ENCODE data around the gene SMC3.
"Not testable (repeated sequence)": the region's sequence is repeated elsewhere in the genome, so short reads cannot be mapped to it uniquely, and the experiment has no call there.

SMC3 gene

DNA sequence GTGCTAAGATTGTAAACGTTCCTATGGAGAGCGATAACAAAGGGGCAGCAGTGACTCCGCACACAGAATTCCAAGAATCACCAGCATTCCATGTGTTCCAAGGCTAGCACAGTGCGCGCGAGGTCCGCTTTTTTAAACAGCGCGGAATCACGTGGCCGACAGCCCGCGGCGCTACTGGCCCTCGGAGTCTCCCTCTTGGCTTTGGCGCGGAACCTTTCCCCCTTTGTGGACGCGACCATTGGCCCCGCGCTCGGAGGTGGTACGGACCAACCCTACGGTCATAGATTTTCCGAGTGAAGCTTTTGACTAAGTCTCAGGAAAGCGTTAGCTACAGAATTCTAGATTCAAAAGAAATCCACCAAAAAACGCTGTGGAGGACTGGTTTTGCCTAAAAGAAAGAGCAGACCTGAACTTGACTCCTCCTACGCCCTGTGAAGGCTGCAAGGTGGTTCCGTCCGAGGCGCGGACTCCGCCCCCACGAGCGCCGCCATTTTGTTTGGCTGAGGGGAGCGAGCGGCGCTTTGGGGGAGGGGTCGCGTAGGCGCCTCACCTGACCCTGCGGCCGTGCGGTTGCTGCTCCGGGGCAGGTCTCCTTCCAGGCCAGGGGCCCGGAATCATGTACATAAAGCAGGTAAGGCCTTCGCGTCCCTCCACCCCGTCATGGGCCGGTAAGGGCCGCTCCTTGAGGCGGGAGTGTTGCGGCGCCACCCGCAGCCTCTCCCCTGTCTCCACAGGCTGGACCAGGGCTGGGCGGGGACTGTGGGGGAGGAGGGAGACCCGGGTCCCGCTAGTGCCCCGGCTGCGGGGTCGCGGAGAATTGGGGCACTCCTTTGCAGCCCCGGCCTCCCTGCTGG, at the start of gene SMC3:
Gene SMC3 (plus strand): TSS at position 495 of the 854 bp plus-strand sequence. CDS start 122 bp downstream, at position 617.
- peak; percentile 96 for DNase-seq

DNA sequence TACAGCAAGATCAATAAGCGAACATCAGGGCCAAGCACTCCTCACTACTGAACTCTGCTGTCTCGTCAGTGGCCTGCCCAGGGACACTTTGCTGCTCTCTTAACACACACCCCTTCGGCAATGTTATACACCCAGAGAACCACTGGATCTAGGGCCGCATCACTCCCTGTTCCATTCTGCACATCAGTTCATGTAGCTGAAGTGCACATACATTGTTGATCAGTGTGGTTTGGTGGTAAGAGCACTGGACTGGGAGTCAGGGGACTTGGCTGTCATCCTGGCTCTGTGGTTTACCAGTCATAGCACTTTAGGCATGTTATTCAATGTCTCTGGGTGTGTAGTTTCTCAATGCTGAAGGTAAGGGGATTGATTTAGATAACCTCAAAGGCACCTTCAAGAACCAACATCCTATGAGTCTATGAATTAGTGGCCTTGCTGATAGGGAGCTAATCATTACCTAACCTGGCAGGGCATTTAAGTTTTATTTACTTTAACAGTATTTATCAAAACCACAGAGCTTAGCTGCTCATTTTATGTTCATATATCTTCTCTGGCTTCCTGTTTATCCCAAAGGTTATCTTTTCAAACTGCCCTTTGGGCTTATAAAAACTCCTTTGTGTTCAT, 45.0 kb upstream of the SMC3 start:
- no peak for DNase-seq

DNA sequence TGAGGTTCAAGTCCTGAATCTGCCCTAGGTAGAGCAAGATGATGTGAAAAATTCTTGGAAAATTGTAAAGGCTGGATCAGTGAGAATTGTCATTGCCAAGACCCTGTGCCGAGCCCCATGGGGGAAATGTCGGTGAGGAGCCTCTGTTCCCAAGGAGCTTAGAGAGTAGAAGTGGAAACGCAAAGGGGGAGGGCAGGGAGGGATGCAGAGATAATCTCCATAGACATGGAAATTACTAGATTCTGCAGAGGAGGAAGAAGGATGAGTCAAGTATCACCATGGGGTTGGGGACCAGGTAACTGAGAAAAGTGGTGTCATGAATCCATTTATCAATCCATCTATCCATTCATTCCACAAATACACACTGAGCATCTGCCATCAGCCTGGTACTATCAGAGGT, 43.8 kb upstream of the SMC3 start:
- DNase-seq, result no peak

DNA sequence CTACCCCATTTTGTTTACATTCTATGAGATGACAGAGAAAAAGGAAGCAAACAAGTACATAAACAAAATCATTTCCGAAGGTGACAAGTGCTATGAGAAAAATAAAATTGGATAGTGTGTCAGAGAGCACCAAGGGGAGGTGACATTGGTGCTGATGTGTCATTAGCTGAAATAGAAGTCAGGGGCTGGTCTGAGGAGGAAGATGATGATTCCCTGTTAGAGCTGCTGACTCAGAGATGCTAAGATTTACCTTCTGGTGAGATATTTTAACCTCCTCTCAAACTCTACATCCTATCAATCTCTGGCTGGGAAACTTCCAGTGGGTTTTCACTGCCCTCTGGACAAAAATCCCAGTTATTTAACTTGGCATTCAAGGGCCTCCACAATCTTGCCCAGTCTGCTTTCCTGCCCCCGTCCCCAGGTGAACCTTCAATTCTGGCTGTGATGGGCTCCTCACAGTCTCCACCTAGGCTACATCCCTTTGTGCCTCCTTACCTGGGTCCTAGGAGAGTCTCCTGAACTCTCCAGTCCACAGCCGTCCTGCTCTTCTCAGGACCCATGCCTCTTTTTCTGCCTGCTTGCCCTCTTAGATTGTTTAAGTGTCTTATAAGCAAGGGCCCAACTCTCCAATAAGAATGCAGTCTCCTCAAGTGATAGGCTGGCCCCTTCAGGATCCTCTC, 43.2 kb upstream of the SMC3 start:
- DNase-seq, result no peak

DNA sequence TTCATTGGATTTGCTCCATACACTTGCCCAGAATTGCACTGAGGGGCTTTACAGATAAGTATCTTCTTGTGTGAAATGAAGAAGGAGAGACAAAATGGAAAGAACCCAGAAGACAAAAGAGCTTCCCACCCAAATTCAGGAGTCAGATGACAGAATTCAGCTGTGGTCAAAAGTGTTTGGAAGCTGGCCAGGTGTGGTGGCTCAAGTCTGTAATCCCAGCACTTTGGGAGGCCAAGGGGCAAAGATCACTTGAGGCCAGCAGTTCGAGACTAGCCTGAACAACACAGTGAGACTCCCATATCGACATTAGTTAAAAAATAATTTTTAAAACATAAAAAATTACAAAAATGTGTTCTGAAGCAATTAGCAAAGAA, 42.6 kb upstream of the SMC3 start:
- DNase-seq, result no peak

DNA sequence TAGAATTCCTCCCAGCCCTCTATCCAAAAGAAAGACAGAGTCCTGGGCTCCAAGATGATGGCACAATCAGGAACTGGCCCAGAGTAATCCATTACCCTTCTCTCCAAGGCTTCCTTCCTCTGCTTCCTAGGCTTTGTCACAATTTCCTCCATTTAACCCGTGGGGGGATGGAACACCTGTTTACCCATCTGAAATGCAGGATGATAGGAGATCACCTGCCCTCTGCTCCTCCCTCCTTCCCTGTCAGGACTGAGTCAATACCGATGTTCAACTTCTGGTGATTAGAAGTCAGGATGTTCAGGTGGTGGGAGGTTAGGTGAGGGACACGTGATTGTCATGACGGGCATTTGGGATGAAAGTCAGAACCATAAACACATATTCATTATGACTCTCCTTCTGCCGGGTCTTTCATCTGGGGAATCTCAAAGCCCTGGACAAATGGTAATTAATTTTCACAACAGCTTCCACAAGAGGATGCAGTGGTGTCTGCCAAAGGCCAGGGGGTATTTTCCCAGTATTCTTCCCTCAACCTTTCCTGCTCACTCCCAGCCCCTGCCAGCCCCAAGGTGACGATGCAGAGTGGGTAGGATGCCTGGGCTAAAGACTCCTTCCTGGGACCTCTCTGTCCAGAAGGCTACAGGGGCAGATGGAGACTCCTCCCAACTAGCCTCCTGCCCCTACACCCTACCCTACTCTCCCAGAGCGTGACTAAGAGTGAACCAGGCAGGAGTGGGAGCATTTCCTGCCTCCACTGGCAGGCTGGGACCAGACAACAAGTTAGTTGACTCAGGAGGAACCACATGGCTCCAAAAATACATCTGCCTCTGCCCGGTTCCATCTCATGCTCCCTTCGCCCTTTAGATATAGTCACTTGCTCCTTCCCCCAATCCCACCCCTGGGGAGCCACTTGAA, 41.9 kb upstream of the SMC3 start:
- DNase-seq, result no peak

DNA sequence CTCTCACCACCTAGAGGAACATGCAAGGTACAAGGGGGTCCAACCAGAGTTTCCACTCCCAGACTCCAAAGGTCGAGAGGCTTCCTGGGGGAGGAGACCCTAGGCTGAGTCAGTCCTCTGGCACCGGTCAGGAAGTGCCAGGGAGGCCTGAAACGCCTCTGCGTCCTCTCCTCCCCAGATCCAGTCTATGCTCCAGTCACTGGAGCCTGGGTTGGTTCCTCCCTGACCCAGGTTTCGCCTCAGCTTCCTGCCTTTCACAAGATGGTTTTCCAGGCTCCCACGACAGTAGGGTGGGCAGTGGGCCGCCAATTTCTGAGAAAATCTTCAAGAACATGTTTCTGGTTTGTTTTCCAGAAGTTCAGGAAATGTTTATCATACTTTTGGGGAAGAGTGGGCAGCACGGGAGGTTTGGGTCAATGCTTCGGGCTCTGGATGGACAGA, 39.7 kb upstream of the SMC3 start:
- no peak for DNase-seq

DNA sequence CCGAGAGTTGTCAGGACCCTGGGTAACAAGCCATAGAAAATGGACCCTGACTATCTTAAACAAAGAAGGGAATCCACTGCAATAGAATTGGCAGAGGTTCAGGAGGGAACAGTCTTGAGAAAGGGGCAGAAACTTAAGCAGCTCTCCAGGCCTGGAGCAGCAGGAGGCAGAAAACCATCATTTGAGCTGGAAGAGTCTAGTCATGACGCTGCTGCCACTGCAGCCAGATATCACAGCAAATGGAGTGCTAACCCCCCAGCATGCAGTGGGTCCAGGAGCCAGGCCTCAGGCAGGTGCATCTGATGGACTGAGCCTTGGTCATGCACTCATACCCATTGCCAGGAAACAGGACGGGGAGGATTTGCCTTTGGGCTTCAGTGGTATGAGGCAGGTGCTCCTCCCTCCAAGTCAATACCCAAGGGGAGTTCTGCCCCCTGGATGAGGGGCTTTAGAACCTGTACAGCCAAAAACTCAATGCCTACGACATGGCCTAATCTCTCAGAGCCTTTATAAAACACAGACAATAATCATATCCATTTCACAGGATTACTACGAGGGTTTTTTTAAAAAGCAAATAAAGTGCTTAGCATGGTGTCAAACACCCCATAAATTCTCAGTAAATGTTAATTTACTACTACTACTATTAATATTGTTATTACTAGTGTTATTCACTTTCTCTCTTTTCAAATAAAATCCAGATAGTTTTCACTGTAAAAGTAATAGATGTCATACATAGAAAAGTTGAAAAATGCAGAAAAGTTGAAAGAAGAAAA, 39.1 kb upstream of the SMC3 start:
- no peak for DNase-seq

DNA sequence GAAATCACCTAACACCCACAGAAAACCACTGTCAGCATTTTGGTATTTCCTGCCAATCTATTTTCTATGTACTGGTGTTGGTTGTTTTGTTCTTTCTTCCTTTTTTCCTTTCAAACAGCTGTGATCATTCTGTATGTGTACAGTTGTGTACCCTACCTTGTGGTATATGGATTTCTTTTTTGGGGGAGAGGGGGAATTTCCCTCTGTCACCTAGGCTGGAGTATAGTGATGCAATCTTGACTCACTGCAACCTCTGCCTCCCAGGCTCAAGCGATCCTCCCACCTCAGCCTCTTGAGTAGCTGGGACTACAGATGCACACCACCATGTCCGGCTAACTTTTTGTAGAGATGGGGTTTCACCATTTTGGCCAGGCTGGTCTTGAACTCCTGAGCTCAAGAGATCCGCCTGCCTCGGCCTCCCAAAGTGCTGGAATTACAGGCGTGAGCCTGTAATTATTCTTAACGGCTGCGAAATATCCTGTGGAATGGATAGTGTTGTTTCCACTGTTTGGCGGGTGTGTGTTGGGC, 38.4 kb upstream of the SMC3 start:
- not testable (repeated sequence) for DNase-seq

DNA sequence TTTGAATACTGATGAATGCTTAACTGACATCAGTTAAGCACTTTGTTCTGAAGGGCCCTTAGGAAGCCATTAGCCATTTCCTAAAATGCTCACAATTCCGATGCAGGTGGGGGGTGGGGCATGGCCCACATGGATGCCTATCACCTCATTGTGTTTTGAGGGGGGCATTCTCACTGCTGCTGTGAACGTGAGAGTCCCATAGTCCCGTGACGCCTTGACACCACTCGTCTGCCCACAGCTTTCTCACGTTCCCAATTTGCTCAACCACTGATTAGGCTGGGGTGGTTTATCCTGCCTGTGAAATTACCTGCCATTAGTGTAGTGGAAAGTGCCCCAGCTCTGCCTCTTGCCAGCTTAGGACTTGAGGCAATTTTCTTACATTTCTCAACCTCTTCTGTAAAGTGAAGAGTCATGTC, 37.9 kb upstream of the SMC3 start:
- DNase-seq, result no peak

DNA sequence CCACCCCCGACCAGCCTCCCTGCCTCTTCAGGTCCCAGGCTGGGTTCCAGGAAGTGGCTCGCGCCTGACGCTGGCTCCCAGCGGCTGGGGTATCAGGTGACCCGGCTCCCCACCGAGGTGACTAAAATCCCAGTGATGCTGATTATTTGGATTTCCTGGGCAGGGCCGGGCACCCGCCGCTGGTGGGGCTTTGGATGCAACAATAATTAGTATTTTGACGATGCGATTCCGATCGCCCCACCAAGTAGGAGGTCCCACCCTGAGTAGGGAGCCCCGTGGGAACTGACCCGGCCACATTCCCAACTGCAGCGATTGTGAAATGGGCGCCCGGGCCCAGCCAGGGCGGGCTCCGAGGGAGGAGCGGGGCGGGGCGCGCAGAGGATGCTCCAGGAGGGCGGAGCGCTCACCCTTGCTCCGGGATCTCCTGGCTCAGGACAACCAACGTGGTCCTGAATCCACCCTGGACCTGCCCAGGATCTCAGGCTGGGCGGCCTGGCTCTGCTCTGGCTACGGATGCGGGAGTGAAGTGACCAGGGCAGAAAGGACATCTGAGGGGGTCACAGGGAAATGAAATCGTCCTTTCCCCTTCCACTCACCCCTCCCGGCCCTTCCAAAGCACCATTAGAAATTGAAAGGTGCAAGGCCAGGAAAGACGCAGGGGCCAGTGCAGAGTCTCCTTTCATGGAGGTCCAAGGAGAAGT, 37.2 kb upstream of the SMC3 start:
- no peak for DNase-seq

DNA sequence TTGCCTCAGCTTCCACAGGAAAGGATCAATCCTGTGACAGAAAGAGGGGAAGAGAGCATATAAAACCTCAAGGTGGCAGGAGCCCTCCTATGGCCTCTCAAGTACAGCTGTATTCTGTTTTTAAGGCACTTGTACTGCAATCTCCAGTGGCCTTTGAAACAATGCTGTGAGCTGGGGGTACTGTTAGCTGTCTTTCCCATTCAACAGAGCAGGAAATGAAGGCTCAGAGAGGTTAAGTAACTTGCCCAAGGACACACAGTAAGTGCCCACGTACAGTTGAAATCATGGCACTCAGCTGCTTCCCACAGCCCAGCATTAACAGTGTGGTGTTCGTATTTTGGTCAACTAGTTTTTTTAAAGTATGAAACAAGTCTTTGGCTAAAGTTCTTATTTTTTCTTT, 35.8 kb upstream of the SMC3 start:
- DNase-seq, result no peak

DNA sequence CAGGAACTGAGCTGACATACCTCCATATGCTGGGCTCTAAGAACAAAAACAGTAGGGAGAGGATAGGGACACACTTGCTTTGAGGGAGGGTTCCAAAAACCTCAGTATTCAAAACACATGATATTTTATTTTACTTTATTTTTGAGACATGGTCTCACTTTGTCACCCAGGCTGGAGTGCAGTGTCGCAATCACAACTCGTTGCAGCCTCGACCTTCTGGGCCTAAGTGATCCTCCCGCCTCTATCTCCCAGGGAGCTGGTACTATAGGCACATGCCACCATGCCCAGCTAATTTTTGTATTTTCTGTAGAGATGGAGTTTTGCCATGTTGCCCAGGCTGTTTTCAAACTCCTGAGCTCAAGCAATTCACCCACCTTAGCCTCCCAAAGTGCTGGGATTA, 34.9 kb upstream of the SMC3 start:
- DNase-seq, result not testable (repeated sequence)

DNA sequence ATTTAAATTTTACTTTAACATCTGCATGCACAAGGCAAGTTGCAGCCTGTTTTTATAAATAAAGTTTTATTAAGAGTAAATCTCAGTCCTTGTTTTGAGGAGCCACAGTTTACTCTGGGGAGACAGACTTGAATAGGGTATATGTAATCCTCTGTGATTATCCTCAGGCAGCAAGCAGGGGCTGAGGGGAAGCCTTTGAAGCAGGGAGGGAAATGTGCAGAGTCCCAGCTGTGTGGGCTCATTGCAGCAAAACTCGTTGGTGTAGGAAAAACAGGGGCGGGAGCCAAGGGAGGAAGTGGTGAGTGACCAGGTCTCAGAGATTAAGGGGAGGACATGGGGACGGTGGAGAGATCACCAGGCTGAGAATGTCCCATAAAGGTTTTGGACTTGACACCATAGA, 34.3 kb upstream of the SMC3 start:
- no peak for DNase-seq

DNA sequence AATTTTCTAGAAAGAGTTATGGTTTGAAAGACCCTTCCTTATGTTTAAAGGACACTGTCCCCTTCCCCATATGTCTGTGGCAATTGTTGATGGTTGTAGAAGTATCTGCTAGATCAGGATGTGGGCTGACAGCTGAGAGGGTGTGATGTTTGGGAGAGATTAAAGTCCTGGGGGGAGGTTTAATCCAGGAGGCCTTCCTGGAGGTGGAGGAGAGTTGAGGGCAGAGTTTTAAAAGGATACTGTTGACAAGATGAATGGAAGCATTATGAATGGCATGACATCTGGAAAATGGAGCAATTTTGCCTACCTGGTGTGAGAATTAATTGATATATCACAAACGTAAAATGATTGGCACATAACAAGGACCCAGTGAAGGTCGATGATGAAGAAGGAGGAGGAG, 32.9 kb upstream of the SMC3 start:
- no peak for DNase-seq

DNA sequence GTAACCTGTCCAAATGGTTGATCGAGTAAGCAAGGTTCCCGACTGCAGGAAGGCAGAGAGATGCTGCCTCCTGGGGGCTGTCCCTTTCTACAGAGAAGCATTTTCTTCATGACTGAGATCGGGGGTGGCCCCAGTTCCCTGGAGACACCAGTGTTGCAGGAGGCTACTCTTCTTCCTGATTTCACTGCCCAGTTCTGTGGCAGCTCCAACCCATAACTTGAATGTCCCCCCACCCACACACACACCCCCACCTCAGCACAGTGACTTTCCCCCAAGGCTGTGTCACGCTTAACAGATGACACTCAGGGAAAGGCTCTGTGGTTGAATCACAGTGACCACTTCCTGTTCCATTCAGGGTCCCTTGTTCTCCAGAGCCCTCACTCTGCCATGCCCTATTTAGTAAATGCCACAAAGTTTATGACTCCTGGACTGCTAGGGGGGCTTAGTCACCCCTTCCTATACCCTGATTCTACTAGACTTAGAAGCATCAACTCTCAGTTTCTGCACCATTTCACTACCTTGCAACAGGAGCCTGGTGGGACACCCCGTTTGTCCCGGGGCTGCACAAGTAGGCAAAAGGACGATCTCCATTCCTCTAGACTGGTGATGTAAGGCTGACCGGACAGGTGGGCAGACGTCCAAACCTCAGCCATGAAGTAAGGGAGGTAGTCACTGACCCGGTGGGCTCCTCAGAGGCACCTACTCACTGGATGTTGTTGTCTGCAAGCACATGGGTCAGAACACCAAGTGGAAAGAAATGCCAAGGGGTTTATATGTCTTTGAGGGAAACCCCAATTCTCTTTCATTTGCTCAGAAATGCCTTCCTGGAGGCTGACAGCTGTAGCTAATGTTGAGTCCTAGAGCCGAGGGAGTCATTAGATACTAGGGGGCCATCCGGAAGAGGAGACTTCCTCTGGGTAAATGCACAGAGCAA, 31.3 kb upstream of the SMC3 start:
- no peak for DNase-seq

DNA sequence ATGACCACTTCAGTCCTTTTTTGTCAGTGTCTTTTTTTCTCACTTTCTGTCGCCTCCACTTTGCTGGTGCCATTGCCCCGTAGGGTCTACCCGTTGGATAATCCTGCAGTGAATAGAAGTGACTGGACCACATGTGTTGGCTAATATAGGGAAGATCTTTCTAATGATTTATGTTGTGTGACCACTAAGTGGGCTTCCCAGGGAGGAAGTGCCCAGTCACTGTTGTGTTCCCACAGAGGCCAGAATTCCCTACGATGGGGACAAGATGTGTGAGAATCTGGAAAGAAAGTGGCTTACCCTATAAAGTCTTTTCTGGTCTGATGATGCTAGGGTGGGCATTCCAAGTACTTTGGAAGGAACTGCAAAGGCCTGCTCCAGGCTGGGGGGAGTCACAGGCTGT, 28.4 kb upstream of the SMC3 start:
- DNase-seq, result no peak

DNA sequence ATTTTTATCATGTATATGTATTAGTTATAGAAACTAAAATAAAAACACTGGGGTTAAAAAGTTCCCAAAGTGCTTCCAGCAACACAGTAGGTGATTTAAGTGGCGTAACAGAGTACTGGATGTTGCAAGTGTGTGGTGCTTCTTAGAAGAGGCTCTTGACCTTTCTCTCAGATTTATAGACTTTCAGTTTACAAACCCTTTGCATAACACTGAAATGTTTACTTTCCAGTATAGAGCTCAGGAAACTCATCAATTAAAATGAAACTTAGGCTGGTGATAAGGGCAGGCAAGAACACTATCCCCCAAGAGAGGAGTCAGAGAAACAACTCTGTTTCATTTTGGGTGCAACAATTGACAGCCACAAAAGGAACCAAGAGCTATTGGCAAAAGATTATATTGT, 27.5 kb upstream of the SMC3 start:
- no peak for DNase-seq

DNA sequence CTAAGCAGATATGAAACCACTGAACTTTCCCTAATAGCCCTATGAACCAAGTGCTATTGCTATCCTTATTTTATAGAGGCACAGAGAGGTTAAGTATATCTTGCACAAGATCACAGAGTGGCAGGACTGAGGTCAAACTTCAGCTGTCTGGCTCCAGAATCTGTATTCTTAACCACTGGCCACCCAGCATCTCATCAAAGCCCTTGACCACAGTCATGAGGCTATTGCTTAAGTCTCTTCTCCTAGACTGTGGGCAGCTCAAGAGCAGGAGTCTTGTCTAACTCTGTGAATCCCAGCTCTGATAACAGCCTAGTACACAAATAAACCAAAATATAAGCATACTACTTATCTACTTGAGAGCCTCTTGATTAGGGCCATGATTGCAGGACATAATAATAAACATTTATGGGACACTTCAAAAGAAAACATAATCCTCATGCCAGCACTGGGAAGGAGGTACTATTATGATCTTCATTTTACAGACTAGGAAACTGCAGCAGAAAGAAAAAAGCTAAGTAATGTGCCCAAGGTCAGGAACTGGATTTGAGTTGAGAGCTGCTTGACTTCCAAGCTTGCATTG, 22.4 kb upstream of the SMC3 start:
- DNase-seq, result no peak

DNA sequence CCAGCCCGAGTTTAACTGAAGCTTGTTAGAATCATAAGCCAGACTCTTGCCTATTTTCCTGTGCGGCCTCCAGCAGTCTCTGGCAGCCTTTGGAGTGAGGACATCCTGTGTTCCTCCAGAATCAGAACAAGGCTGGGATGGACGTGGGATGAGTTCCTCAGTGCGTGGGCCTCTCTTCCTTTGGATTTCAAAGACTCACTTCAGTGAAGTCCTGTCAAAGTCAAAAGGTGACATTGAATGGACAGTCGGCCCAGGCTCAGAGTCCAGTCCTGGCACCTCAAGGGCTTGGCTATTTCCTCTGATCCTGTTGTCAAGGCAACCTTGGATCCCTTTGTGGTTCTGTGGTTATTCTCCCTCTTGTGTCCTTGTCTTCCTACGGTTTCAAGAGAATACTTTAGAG, 21.4 kb upstream of the SMC3 start:
- DNase-seq, result no peak

Data from amniotic stem cell (primary cell).